ENCODE results near the gene PDE4D. TPM values are rescaled to one million over a fixed set of nuclear protein-coding genes. Genes with fewer than 3 reads are reported as not detected.

PDE4D gene
- total and polyA plus RNA-seq, 2 donors (not counting 1 experiment from before 2014, with no cell fraction given) = 14.9 to 171 TPM

DNA sequence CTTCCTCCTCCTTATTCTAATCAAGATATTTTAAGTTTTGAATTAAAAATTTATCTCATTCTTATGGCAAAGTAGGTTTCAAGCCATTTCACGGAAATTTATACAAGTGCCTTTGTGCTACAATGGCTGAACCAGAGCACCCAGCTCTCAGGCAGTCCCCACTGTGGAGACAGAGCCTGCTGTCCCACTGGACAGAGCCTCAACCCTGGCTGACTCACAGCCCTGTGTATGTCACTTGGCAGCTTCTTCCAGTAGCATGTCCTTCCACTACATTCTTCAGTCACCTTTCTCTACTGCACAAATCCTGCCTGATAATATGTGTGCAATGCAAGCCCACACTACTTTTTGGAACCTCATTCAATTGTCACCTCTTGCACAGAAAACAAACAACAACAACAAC lies 253.1 kb downstream of the PDE4D start:
- intact Hi-C loops (cut with micrococcal nuclease) = no loop called here
- Histone ChIP-seq H3K4me2 (replicated peaks; ENCODE audit: low read depth, low read length, poor library complexity, severe bottlenecking) (no peak overlapping the region), H3K27me3 (replicated peaks in 1 of 4; ENCODE audit: control extremely low read depth in 1 of 4, control insufficient read depth in 3 of 4, insufficient read depth in 4 of 4, low read length in 3 of 4) (no peaks in the 10 kb centered on the region), H3K27ac (ENCODE audit: low read length in 2 of 2) (no peak overlapping the region), H3K4me1 (ENCODE audit: control insufficient read depth in 2 of 2, insufficient read depth in 2 of 2, low read length in 2 of 2) (peaks cover 0 to 4% of the 10 kb centered on the region in 2 donors), H2AFZ (ENCODE audit: insufficient read depth, low read depth, low read length, poor library complexity, severe bottlenecking) (no peak overlapping the region), H3K79me2 (ENCODE audit: control insufficient read depth, insufficient read depth, low read length) (no peaks in the 10 kb centered on the region), H3K36me3 (replicated peaks in 1 of 2; ENCODE audit: control extremely low read depth in 1 of 2, control insufficient read depth in 1 of 2, extremely low read depth in 1 of 2, insufficient read depth in 2 of 2, low read length in 1 of 2) (no peaks in the 10 kb centered on the region), H3K9me3 (ENCODE audit: control extremely low read depth in 1 of 3, control insufficient read depth in 2 of 3, insufficient read depth in 1 of 3, low read length in 2 of 3) (no peaks in the 10 kb centered on the region), H3K9ac (ENCODE audit: low read length) (no peak overlapping the region), H4K20me1 (ENCODE audit: control insufficient read depth, insufficient read depth, low read length, poor library complexity, severe bottlenecking) (no peaks in the 10 kb centered on the region), H3K4me3 (ENCODE audit: control extremely low read depth in 1 of 5, extremely low read depth in 1 of 5, insufficient read depth in 1 of 5, low read depth in 2 of 5, low read length in 4 of 5) (no peak overlapping the region)
- no peak for TF ChIP-seq EZH2 (IDR thresholded peaks at IDR 0.05; ENCODE audit: borderline replicate concordance, insufficient read depth, low read depth, low read length, poor library complexity, severe bottlenecking)
- H3K9me3 Mint-ChIP-seq (ENCODE audit: insufficient read depth) = no peaks in the 10 kb centered on the region
- DNase-seq (no peak), ATAC-seq (ENCODE audit: low read depth) (no peak)
- ChIA-PET POLR2A (no interaction called here), CTCF (no interaction called here)
- H3K27me3 Mint-ChIP-seq = no peaks in the 10 kb centered on the region
- peaks cover 3% of the 10 kb centered on the region for H3K4me1 Mint-ChIP-seq
- 100% methylated on average over 1 of the region's 1 CpG for WGBS (ENCODE audit: insufficient coverage)
- no peak overlapping the region for H3K27ac Mint-ChIP-seq
- H3K4me3 Mint-ChIP-seq = no peak overlapping the region

DNA sequence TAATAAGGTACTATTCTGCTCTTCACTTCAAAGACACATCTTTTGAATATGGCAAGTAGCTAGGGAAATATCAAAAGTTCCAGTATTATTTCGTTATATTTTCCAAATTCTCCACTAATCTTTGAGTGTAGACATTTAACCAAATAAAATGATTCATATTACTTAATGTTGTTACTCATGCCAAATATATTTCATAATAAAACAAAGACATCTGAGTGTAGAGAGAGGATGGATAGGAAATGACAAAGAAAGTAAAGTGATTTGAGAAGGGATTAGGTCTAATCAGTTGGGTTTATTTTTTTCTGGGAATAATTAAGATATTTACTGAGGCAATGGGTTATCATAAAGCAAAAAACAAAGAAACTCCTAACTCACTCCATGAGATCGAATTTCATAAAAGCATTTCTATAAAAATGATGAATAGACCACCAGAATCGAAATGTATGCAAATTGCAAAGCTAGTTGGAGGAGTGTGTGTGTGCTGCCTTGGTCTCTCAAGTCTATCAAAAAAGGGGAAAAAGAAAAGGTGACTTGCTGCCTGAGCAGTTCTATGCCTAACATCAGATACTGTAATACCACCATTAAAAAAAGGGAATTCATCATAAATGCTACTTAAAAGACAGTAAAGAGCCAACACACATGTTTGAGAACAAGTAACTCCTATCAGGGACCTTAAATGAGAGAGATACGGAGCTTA lies 255.5 kb downstream of the PDE4D start:
- CTCF ChIA-PET = no interaction called here

More for the DNA sequence above, 255.5 kb downstream of the PDE4D start:
- intact Hi-C loops (cut with micrococcal nuclease) = no loop called here
- no peaks in the 10 kb centered on the region for H3K4me1 ChIP-seq (ENCODE audit: control insufficient read depth in 2 of 2, insufficient read depth in 2 of 2, low read length in 2 of 2)
- H3K4me1 Mint-ChIP-seq = no peaks in the 10 kb centered on the region
- H3K36me3 ChIP-seq (replicated peaks in 1 of 2; ENCODE audit: control extremely low read depth in 1 of 2, control insufficient read depth in 1 of 2, extremely low read depth in 1 of 2, insufficient read depth in 2 of 2, low read length in 1 of 2) = no peaks in the 10 kb centered on the region
- no peaks in the 10 kb centered on the region for H3K27me3 Mint-ChIP-seq
- no peak overlapping the region for H2AFZ ChIP-seq (ENCODE audit: insufficient read depth, low read depth, low read length, poor library complexity, severe bottlenecking)
- no peaks in the 10 kb centered on the region for H3K27me3 ChIP-seq (replicated peaks in 1 of 4; ENCODE audit: control extremely low read depth in 1 of 4, control insufficient read depth in 3 of 4, insufficient read depth in 4 of 4, low read length in 3 of 4)
- H3K4me2 ChIP-seq (replicated peaks; ENCODE audit: low read depth, low read length, poor library complexity, severe bottlenecking) = no peak overlapping the region
- TF ChIP-seq EZH2 (IDR thresholded peaks at IDR 0.05; ENCODE audit: borderline replicate concordance, insufficient read depth, low read depth, low read length, poor library complexity, severe bottlenecking) = no peak
- TF ChIP-seq, protein P1, sequence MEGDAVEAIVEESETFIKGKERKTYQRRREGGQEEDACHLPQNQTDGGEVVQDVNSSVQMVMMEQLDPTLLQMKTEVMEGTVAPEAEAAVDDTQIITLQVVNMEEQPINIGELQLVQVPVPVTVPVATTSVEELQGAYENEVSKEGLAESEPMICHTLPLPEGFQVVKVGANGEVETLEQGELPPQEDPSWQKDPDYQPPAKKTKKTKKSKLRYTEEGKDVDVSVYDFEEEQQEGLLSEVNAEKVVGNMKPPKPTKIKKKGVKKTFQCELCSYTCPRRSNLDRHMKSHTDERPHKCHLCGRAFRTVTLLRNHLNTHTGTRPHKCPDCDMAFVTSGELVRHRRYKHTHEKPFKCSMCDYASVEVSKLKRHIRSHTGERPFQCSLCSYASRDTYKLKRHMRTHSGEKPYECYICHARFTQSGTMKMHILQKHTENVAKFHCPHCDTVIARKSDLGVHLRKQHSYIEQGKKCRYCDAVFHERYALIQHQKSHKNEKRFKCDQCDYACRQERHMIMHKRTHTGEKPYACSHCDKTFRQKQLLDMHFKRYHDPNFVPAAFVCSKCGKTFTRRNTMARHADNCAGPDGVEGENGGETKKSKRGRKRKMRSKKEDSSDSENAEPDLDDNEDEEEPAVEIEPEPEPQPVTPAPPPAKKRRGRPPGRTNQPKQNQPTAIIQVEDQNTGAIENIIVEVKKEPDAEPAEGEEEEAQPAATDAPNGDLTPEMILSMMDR (IDR thresholded peaks at IDR 0.05) = no peak
- H3K4me3 Mint-ChIP-seq = no peak overlapping the region
- H3K79me2 ChIP-seq (ENCODE audit: control insufficient read depth, insufficient read depth, low read length) = no peaks in the 10 kb centered on the region
- DNase-seq (no peak), ATAC-seq (ENCODE audit: low read depth) (no peak)
- H4K20me1 ChIP-seq (ENCODE audit: control insufficient read depth, insufficient read depth, low read length, poor library complexity, severe bottlenecking) = no peaks in the 10 kb centered on the region
- WGBS (ENCODE audit: insufficient coverage) = no CpG with 5 or more reads among the region's 4 CpGs
- no peak overlapping the region for H3K27ac ChIP-seq (ENCODE audit: low read length in 2 of 2)
- no peak overlapping the region for H3K9ac ChIP-seq (ENCODE audit: low read length)
- H3K27ac Mint-ChIP-seq = no peak overlapping the region
- H3K9me3 Mint-ChIP-seq (ENCODE audit: insufficient read depth) = peaks cover 3% of the 10 kb centered on the region
- POLR2A ChIA-PET = no interaction called here
- no peak overlapping the region for H3K4me3 ChIP-seq (ENCODE audit: control extremely low read depth in 1 of 5, extremely low read depth in 1 of 5, insufficient read depth in 1 of 5, low read depth in 2 of 5, low read length in 4 of 5)
- H3K9me3 ChIP-seq (ENCODE audit: control extremely low read depth in 1 of 3, control insufficient read depth in 2 of 3, insufficient read depth in 1 of 3, low read length in 2 of 3) = no peaks in the 10 kb centered on the region
